Astrocyte (in vitro differentiated cells and primary cell): ENCODE data around the gene FMN1.

Experiments used
- CTCF ChIP-seq: IDR thresholded peaks from 2 replicates; pipeline ENCODE4 v1.5.1; 2011; ENCODE audit warnings: low read depth, mild to moderate bottlenecking, inconsistent platforms, low read length, moderate library complexity; ENCODE audit not compliant: insufficient read depth
- EZH2 ChIP-seq: IDR thresholded peaks from 2 replicates; pipeline ENCODE4 v1.6.1; 2012; ENCODE audit warnings: mild to moderate bottlenecking, low read length, inconsistent platforms; ENCODE audit not compliant: insufficient read depth

DNA sequence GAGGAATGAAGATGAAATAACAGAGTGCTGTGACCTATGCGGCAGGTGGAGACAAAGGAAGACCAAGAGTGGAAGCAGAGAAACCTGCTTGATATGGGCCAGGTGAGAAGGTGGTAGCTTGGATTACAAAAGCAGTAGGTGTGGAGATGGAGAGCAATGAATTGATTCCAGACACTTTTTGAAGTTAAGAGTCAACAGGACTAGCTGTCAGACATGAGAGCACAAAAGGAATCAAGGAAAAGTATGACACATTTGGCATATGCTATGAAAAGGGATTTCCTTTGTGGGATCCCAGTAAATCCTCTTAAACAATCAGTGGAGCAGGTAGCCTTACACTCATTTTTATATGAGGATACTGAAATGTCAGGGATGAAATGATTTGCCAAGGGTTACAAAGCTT lies 316.2 kb downstream of the FMN1 start:
- TF ChIP-seq CTCF (no peak), EZH2 (no peak)
